Hippocampal formation (tissue), 2 donors: Measurements from ENCODE around the gene USP25.
A peak's percentile ranks its signal among the peaks of the same experiment; 100 is the strongest.

Experiments
- DNase-seq, 2 donors: peaks; one replicate each; lab custom pipeline; 2025; lab: John Stamatoyannopoulos, UW

The USP25 gene

GRCh38 chr21:15860541-15860940 lies 130.8 kb downstream of the USP25 start:
- DNase-seq, result no peak

- DNase-seq, result no peak
Measured at GRCh38 chr21:15868940-15869339, 139.2 kb downstream of the USP25 start.

- no peak for DNase-seq
Measured at GRCh38 chr21:15870819-15871218, 141.0 kb downstream of the USP25 start.

GRCh38 chr21:15872236-15872635 lies 142.5 kb downstream of the USP25 start:
- DNase-seq, result no peak

GRCh38 chr21:15874615-15875014 lies 144.8 kb downstream of the USP25 start:
- no peak for DNase-seq

- DNase-seq, result no peak
Measured at GRCh38 chr21:15875286-15875685, 145.5 kb downstream of the USP25 start.

GRCh38 chr21:15893902-15894301 lies 164.1 kb downstream of the USP25 start:
- DNase-seq, result no peak

GRCh38 chr21:15894596-15894995 lies 164.8 kb downstream of the USP25 start:
- DNase-seq, result peak in 1 of 2 donors; percentile 50

- DNase-seq, result no peak
Measured at GRCh38 chr21:15895142-15896106, 165.6 kb downstream of the USP25 start.

GRCh38 chr21:15896501-15896900 lies 166.7 kb downstream of the USP25 start:
- no peak for DNase-seq

GRCh38 chr21:15904389-15904788 lies 174.6 kb downstream of the USP25 start:
- DNase-seq, result no peak

GRCh38 chr21:15908187-15908586 lies 178.4 kb downstream of the USP25 start:
- no peak for DNase-seq

GRCh38 chr21:15928196-15928595 lies 198.4 kb downstream of the USP25 start:
- DNase-seq, result no peak

- DNase-seq, result no peak
Measured at GRCh38 chr21:15928686-15929425, 199.1 kb downstream of the USP25 start.

- no peak for DNase-seq
Measured at GRCh38 chr21:15929536-15929935, 199.8 kb downstream of the USP25 start.
